Stimulated activated CD8-positive, alpha-beta memory T cell treated with anti-CD3 and anti-CD28 coated beads, Interleukin-15, amount 100 ng/mL, for 4 hours (primary cell): ENCODE results near the gene FIG4.
"Not testable (repeated sequence)": the region's sequence is repeated elsewhere in the genome, so short reads cannot be mapped to it uniquely, and the experiment has no call there.

Experiments
- DNase-seq, 2 donors: peaks; one replicate each; pipeline ENCODE4 v3.0.0-alpha.2; 2020; ENCODE audit warnings: low read depth in 2 of 2

Gene FIG4

GRCh38 chr6:109702791-109703190 lies 11.7 kb downstream of the FIG4 start:
- no peak for DNase-seq

GRCh38 chr6:109705258-109705657 lies 14.2 kb downstream of the FIG4 start:
- DNase-seq, result peak; percentile 37 to 52

GRCh38 chr6:109706513-109706912 lies 15.4 kb downstream of the FIG4 start:
- DNase-seq, result no peak

- DNase-seq, result not testable (repeated sequence)
Observed at GRCh38 chr6:109708099-109708498, 17.0 kb downstream of the FIG4 start.

GRCh38 chr6:109713097-109713496 lies 22.0 kb downstream of the FIG4 start:
- DNase-seq, result no peak

- DNase-seq, result no peak
Observed at GRCh38 chr6:109714166-109714565, 23.1 kb downstream of the FIG4 start.

GRCh38 chr6:109714611-109715010 lies 23.5 kb downstream of the FIG4 start:
- no peak for DNase-seq

- no peak for DNase-seq
Observed at GRCh38 chr6:109715616-109716015, 24.5 kb downstream of the FIG4 start.

- DNase-seq, result no peak
Observed at GRCh38 chr6:109717971-109718370, 26.9 kb downstream of the FIG4 start.

GRCh38 chr6:109718991-109719390 lies 27.9 kb downstream of the FIG4 start:
- no peak for DNase-seq

- no peak for DNase-seq
Observed at GRCh38 chr6:109720311-109720710, 29.2 kb downstream of the FIG4 start.

- DNase-seq, result no peak
Observed at GRCh38 chr6:109722011-109722410, 30.9 kb downstream of the FIG4 start.

GRCh38 chr6:109722564-109723254 lies 31.6 kb downstream of the FIG4 start:
- no peak for DNase-seq

- not testable (repeated sequence) for DNase-seq
Observed at GRCh38 chr6:109725250-109725649, 34.2 kb downstream of the FIG4 start.

GRCh38 chr6:109736273-109737025 lies 45.4 kb downstream of the FIG4 start:
- DNase-seq, result no peak

GRCh38 chr6:109738255-109738654 lies 47.2 kb downstream of the FIG4 start:
- no peak for DNase-seq

- no peak for DNase-seq
Observed at GRCh38 chr6:109738667-109739066, 47.6 kb downstream of the FIG4 start.

GRCh38 chr6:109739686-109740085 lies 48.6 kb downstream of the FIG4 start:
- DNase-seq, result no peak

GRCh38 chr6:109740787-109741186 lies 49.7 kb downstream of the FIG4 start:
- DNase-seq, result no peak

- no peak for DNase-seq
Observed at GRCh38 chr6:109743739-109744138, 52.6 kb downstream of the FIG4 start.

- DNase-seq, result not testable (repeated sequence)
Observed at GRCh38 chr6:109744779-109745178, 53.7 kb downstream of the FIG4 start.

GRCh38 chr6:109747221-109747620 lies 56.1 kb downstream of the FIG4 start:
- no peak for DNase-seq
